GM10248 (cell line): ENCODE measurements around the gene RUSF1.

Source experiments
- CTCF ChIA-PET: fragments of 300-600 bp; sonication (Branson Sonifier 250); formaldehyde crosslinking; extraction: SDS; loops from one replicate; lab custom pipeline; 2021; ENCODE audit warnings: antibody characterized with exemption; lab: Yijun Ruan, JAX
- POLR2A ChIA-PET: fragments of 350-650 bp; sonication (Branson Sonifier 250); formaldehyde crosslinking; extraction: SDS; loops from one replicate; lab custom pipeline; 2020; ENCODE audit warnings: antibody characterized with exemption; lab: Yijun Ruan, JAX
- DNase-seq: peaks from one replicate; pipeline ENCODE4 v3.0.0; 2012; ENCODE audit errors: extremely low spot score
- CTCF ChIP-seq: IDR thresholded peaks from 2 replicates; pipeline ENCODE4 v1.5.1; 2012; ENCODE audit warnings: mild to moderate bottlenecking, low read depth; ENCODE audit errors: extremely low read depth, missing control alignments, control extremely low read depth

RUSF1 gene

GRCh38 chr16:31532896-31533295 lies 24.7 kb upstream of the RUSF1 start:
- CTCF ChIA-PET, result no interaction called here
- POLR2A ChIA-PET, result no interaction called here
- no peak for DNase-seq
- no peak for TF ChIP-seq CTCF

GRCh38 chr16:31532120-31532519 lies 23.9 kb upstream of the RUSF1 start:
- TF ChIP-seq CTCF, result no peak
- DNase-seq, result no peak
- ChIA-PET POLR2A (no interaction called here), CTCF (no interaction called here)

- ChIA-PET CTCF (no interaction called here), POLR2A (no interaction called here)
- no peak for TF ChIP-seq CTCF
- DNase-seq, result no peak
These were observed 22.9 kb upstream of the RUSF1 start for GRCh38 chr16:31531096-31531495.

GRCh38 chr16:31530405-31530804 lies 22.2 kb upstream of the RUSF1 start:
- no peak for TF ChIP-seq CTCF
- no peak for DNase-seq
- POLR2A ChIA-PET, result no interaction called here

GRCh38 chr16:31529937-31530312 lies 21.7 kb upstream of the RUSF1 start:
- no peak for TF ChIP-seq CTCF
- CTCF ChIA-PET, result no interaction called here
- POLR2A ChIA-PET, result no interaction called here
- no peak for DNase-seq

More at GRCh38 chr16:31530405-31530804, 22.2 kb upstream of the RUSF1 start:
- CTCF ChIA-PET, result no interaction called here

GRCh38 chr16:31529108-31529936 lies 21.1 kb upstream of the RUSF1 start:
- no peak for DNase-seq
- CTCF ChIA-PET, result no interaction called here
- TF ChIP-seq CTCF, result no peak
- POLR2A ChIA-PET, result no interaction called here
